ENCODE results near the gene KMO. TPM values are rescaled to one million over a fixed set of nuclear protein-coding genes. Genes with fewer than 3 reads are reported as not detected.

KMO gene
- total RNA-seq, 1 experiment from 2014 or later = not detected

DNA sequence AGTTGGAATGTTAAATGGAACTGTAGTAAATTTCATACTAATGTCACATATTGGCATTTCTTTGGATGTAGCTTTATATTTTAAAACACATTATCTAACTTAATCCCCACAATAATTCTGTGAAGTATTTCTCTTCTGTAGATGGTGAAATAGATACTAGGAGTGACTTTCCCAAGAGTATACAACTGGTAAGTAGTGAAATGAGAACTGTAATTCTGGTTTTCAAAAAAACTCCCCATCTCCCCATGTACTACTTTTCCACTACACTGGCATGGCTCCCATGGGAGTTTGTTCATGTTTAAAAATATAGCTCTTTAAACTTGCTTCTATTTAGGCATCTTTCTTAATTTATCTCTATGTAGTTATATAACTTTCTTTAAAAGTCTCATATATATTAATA is 97.8 kb downstream of the KMO start:
- DNase-seq (ENCODE audit: low spot score) = no peak
- Mint-ChIP-seq H3K27me3 (ENCODE audit: low read depth) (no peaks in the 10 kb centered on the region), H3K4me3 (no peak overlapping the region), H3K4me1 (peaks cover 38% of the 10 kb centered on the region), H3K9me3 (no peaks in the 10 kb centered on the region), H3K36me3 (peaks cover 20% of the 10 kb centered on the region), H3K27ac (no peak overlapping the region)
- ChIA-PET CTCF (no interaction called here), POLR2A (no interaction called here)
- TF ChIP-seq NR3C1 (CRISPR knock-in tag; conservative IDR thresholded peaks at IDR 0.05; ENCODE audit: low read depth) = no peak
- no peak for TF ChIP-seq HMGA2 (CRISPR knock-in tag; IDR thresholded peaks at IDR 0.05)
- TF ChIP-seq, protein P1, sequence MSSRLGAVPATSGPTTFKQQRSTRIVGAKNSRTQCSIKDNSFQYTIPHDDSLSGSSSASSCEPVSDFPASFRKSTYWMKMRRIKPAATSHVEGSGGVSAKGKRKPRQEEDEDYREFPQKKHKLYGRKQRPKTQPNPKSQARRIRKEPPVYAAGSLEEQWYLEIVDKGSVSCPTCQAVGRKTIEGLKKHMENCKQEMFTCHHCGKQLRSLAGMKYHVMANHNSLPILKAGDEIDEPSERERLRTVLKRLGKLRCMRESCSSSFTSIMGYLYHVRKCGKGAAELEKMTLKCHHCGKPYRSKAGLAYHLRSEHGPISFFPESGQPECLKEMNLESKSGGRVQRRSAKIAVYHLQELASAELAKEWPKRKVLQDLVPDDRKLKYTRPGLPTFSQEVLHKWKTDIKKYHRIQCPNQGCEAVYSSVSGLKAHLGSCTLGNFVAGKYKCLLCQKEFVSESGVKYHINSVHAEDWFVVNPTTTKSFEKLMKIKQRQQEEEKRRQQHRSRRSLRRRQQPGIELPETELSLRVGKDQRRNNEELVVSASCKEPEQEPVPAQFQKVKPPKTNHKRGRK (CRISPR knock-in tag; IDR thresholded peaks at IDR 0.05; ENCODE audit: borderline replicate concordance) = no peak
- TF ChIP-seq, protein P2, sequence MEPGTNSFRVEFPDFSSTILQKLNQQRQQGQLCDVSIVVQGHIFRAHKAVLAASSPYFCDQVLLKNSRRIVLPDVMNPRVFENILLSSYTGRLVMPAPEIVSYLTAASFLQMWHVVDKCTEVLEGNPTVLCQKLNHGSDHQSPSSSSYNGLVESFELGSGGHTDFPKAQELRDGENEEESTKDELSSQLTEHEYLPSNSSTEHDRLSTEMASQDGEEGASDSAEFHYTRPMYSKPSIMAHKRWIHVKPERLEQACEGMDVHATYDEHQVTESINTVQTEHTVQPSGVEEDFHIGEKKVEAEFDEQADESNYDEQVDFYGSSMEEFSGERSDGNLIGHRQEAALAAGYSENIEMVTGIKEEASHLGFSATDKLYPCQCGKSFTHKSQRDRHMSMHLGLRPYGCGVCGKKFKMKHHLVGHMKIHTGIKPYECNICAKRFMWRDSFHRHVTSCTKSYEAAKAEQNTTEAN (CRISPR knock-in tag; IDR thresholded peaks at IDR 0.05) = no peak
- no peak for TF ChIP-seq TEAD1 (CRISPR knock-in tag; IDR thresholded peaks at IDR 0.05)
- TF ChIP-seq ELF4 (CRISPR knock-in tag; IDR thresholded peaks at IDR 0.05; ENCODE audit: low read depth) = no peak
- TF ChIP-seq, protein P3, sequence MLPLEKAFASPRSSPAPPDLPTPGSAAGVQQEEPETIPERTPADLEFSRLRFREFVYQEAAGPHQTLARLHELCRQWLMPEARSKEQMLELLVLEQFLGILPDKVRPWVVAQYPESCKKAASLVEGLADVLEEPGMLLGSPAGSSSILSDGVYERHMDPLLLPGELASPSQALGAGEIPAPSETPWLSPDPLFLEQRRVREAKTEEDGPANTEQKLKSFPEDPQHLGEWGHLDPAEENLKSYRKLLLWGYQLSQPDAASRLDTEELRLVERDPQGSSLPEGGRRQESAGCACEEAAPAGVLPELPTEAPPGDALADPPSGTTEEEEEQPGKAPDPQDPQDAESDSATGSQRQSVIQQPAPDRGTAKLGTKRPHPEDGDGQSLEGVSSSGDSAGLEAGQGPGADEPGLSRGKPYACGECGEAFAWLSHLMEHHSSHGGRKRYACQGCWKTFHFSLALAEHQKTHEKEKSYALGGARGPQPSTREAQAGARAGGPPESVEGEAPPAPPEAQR (CRISPR knock-in tag; IDR thresholded peaks at IDR 0.05) = no peak
- TF ChIP-seq ETV6 (CRISPR knock-in tag; IDR thresholded peaks at IDR 0.05) = no peak
- no peak for TF ChIP-seq ZNF317 (CRISPR knock-in tag; IDR thresholded peaks at IDR 0.05; ENCODE audit: borderline replicate concordance, low read depth)
- TF ChIP-seq, protein P4, sequence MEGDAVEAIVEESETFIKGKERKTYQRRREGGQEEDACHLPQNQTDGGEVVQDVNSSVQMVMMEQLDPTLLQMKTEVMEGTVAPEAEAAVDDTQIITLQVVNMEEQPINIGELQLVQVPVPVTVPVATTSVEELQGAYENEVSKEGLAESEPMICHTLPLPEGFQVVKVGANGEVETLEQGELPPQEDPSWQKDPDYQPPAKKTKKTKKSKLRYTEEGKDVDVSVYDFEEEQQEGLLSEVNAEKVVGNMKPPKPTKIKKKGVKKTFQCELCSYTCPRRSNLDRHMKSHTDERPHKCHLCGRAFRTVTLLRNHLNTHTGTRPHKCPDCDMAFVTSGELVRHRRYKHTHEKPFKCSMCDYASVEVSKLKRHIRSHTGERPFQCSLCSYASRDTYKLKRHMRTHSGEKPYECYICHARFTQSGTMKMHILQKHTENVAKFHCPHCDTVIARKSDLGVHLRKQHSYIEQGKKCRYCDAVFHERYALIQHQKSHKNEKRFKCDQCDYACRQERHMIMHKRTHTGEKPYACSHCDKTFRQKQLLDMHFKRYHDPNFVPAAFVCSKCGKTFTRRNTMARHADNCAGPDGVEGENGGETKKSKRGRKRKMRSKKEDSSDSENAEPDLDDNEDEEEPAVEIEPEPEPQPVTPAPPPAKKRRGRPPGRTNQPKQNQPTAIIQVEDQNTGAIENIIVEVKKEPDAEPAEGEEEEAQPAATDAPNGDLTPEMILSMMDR (IDR thresholded peaks at IDR 0.05) = no peak
- no peak for TF ChIP-seq CREM (CRISPR knock-in tag; IDR thresholded peaks at IDR 0.05)
- no peak for TF ChIP-seq TCF7 (CRISPR knock-in tag; IDR thresholded peaks at IDR 0.05; ENCODE audit: low read depth)
- TF ChIP-seq, protein P5, sequence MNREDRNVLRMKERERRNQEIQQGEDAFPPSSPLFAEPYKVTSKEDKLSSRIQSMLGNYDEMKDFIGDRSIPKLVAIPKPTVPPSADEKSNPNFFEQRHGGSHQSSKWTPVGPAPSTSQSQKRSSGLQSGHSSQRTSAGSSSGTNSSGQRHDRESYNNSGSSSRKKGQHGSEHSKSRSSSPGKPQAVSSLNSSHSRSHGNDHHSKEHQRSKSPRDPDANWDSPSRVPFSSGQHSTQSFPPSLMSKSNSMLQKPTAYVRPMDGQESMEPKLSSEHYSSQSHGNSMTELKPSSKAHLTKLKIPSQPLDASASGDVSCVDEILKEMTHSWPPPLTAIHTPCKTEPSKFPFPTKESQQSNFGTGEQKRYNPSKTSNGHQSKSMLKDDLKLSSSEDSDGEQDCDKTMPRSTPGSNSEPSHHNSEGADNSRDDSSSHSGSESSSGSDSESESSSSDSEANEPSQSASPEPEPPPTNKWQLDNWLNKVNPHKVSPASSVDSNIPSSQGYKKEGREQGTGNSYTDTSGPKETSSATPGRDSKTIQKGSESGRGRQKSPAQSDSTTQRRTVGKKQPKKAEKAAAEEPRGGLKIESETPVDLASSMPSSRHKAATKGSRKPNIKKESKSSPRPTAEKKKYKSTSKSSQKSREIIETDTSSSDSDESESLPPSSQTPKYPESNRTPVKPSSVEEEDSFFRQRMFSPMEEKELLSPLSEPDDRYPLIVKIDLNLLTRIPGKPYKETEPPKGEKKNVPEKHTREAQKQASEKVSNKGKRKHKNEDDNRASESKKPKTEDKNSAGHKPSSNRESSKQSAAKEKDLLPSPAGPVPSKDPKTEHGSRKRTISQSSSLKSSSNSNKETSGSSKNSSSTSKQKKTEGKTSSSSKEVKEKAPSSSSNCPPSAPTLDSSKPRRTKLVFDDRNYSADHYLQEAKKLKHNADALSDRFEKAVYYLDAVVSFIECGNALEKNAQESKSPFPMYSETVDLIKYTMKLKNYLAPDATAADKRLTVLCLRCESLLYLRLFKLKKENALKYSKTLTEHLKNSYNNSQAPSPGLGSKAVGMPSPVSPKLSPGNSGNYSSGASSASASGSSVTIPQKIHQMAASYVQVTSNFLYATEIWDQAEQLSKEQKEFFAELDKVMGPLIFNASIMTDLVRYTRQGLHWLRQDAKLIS (CRISPR knock-in tag; IDR thresholded peaks at IDR 0.05; ENCODE audit: borderline replicate concordance) = no peak
- TF ChIP-seq, protein P6, sequence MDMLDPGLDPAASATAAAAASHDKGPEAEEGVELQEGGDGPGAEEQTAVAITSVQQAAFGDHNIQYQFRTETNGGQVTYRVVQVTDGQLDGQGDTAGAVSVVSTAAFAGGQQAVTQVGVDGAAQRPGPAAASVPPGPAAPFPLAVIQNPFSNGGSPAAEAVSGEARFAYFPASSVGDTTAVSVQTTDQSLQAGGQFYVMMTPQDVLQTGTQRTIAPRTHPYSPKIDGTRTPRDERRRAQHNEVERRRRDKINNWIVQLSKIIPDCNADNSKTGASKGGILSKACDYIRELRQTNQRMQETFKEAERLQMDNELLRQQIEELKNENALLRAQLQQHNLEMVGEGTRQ (CRISPR knock-in tag; IDR thresholded peaks at IDR 0.05) = no peak
- TF ChIP-seq, protein P7, sequence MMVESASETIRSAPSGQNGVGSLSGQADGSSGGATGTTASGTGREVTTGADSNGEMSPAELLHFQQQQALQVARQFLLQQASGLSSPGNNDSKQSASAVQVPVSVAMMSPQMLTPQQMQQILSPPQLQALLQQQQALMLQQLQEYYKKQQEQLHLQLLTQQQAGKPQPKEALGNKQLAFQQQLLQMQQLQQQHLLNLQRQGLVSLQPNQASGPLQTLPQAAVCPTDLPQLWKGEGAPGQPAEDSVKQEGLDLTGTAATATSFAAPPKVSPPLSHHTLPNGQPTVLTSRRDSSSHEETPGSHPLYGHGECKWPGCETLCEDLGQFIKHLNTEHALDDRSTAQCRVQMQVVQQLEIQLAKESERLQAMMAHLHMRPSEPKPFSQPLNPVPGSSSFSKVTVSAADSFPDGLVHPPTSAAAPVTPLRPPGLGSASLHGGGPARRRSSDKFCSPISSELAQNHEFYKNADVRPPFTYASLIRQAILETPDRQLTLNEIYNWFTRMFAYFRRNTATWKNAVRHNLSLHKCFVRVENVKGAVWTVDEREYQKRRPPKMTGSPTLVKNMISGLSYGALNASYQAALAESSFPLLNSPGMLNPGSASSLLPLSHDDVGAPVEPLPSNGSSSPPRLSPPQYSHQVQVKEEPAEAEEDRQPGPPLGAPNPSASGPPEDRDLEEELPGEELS (CRISPR knock-in tag; IDR thresholded peaks at IDR 0.05) = no peak
- TF ChIP-seq, protein P8, sequence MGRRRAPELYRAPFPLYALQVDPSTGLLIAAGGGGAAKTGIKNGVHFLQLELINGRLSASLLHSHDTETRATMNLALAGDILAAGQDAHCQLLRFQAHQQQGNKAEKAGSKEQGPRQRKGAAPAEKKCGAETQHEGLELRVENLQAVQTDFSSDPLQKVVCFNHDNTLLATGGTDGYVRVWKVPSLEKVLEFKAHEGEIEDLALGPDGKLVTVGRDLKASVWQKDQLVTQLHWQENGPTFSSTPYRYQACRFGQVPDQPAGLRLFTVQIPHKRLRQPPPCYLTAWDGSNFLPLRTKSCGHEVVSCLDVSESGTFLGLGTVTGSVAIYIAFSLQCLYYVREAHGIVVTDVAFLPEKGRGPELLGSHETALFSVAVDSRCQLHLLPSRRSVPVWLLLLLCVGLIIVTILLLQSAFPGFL (CRISPR knock-in tag; IDR thresholded peaks at IDR 0.05; ENCODE audit: borderline replicate concordance) = no peak
- TF ChIP-seq, protein P9, sequence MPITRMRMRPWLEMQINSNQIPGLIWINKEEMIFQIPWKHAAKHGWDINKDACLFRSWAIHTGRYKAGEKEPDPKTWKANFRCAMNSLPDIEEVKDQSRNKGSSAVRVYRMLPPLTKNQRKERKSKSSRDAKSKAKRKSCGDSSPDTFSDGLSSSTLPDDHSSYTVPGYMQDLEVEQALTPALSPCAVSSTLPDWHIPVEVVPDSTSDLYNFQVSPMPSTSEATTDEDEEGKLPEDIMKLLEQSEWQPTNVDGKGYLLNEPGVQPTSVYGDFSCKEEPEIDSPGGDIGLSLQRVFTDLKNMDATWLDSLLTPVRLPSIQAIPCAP (CRISPR knock-in tag; IDR thresholded peaks at IDR 0.05) = no peak
- no peak for TF ChIP-seq NR1H2 (CRISPR knock-in tag; IDR thresholded peaks at IDR 0.05)
- no peak for TF ChIP-seq MXD4 (CRISPR knock-in tag; IDR thresholded peaks at IDR 0.05; ENCODE audit: borderline replicate concordance)
- ATAC-seq = no peak

Measured in WTC11 (cell line).